Measurements from ENCODE around the gene SPATA21. TPM values are rescaled to one million over a fixed set of nuclear protein-coding genes. Genes with fewer than 3 reads are reported as not detected.
A peak's percentile ranks its signal among the peaks of the same experiment; 100 is the strongest.

The SPATA21 gene
- total and polyA plus RNA-seq, 12 donors: 0.15 to 0.20 TPM; not detected in 10

- H3K4me1 ChIP-seq: peaks cover 0 to 45% (median 37%) of the 10 kb centered on the region in 9 donors
- H3K4me3 ChIP-seq: peak overlapping the region in 9 of 10 donors; percentile 73 to 99 (median 94)
- TF ChIP-seq CTCF (IDR thresholded peaks at IDR 0.05): no peak
- DNase-seq (no peak), ATAC-seq (peak in 2 of 8 donors; percentile 1 to 3)
- intact Hi-C loops (cut with DNase I): loop anchor here in 6 of 10 donors (2.0 to 10.0 kb wide), 4 partner anchors 106 to 148 kb away; partner anchors contain the start of gene CPLANE2 (in 1 of the 6)
- no peaks in the 10 kb centered on the region for H3K36me3 ChIP-seq
- H3K27me3 ChIP-seq: no peaks in the 10 kb centered on the region
- H3K9me3 ChIP-seq: no peaks in the 10 kb centered on the region
- WGBS, 2 donors: 56 to 60% methylated on average over 11 of the region's 11 CpGs
- peak overlapping the region; percentile 81 to 98 (median 96) for H3K27ac ChIP-seq
Observed at GRCh38 chr1:16352842-16353535, 84.2 kb downstream of the SPATA21 start.

- intact Hi-C loops (cut with DNase I): loop anchor here in 6 of 10 donors (2.0 to 10.0 kb wide), 4 partner anchors 105 to 147 kb away; partner anchors contain the start of gene CPLANE2 (in 1 of the 6)
- 0% methylated on average over 78 to 81 of the region's 81 CpGs for WGBS, 2 donors
- H3K27me3 ChIP-seq: no peaks in the 10 kb centered on the region
- H3K9me3 ChIP-seq: no peaks in the 10 kb centered on the region
- H3K4me3 ChIP-seq: peak within 1 kb of the TSS; percentile 73 to 99 (median 95)
- peak; percentile 90 to 94 for DNase-seq
- H3K4me1 ChIP-seq: peaks cover 0 to 46% (median 37%) of the 10 kb centered on the region in 9 donors
- no peaks in the 10 kb centered on the region for H3K36me3 ChIP-seq
- ATAC-seq: peak; percentile 96 to 99 (median 98)
- TF ChIP-seq CTCF (IDR thresholded peaks at IDR 0.05): peak in 8 of 9 donors; percentile 45 to 75 (median 60)
- peak within 1 kb of the TSS; percentile 81 to 98 (median 96) for H3K27ac ChIP-seq
Observed at GRCh38 chr1:16351994-16352841, 85.0 kb downstream of the SPATA21 start, which contains the start of gene FBXO42. FBXO42 (minus strand) TSS chr1:16352480; CDS start chr1:16315418, 37,062 bp downstream.

- no peak for TF ChIP-seq CTCF (IDR thresholded peaks at IDR 0.05)
- intact Hi-C loops (cut with DNase I): loop anchor here in 5 of 10 donors (5.0 to 10.0 kb wide), 3 partner anchors 104 to 147 kb away; no protein-coding TSS in a partner anchor
- H3K27ac ChIP-seq: peak overlapping the region; percentile 81 to 98 (median 96)
- WGBS, 2 donors: 0 to 1% methylated on average over 20 of the region's 20 CpGs
- no peaks in the 10 kb centered on the region for H3K9me3 ChIP-seq
- H3K4me3 ChIP-seq: peak overlapping the region; percentile 73 to 99 (median 95)
- H3K36me3 ChIP-seq: no peaks in the 10 kb centered on the region
- H3K4me1 ChIP-seq: peaks cover 0 to 46% (median 37%) of the 10 kb centered on the region in 9 donors
- DNase-seq: no peak
- peak in 3 of 8 donors; percentile 21 to 41 (median 35) for ATAC-seq
- no peaks in the 10 kb centered on the region for H3K27me3 ChIP-seq
Observed at GRCh38 chr1:16351456-16351993, 85.7 kb downstream of the SPATA21 start.
